H1 (cell line): ENCODE measurements around the gene RBM14. TPM values are rescaled to one million over a fixed set of nuclear protein-coding genes. Genes with fewer than 3 reads are reported as not detected.
A peak's percentile ranks its signal among the peaks of the same experiment; 100 is the strongest.

ENCODE experiments used
- CTCF ChIA-PET: fragments of 300-600 bp; sonication (Branson Sonifier 250); formaldehyde crosslinking; loops from one replicate; lab custom pipeline; 2021; ENCODE audit not compliant: partially characterized antibody; lab: Charles Lee
- POLR2A ChIA-PET: fragments of 300-600 bp; sonication (Branson Sonifier 250); formaldehyde crosslinking; loops from one replicate; lab custom pipeline; 2021; ENCODE audit warnings: inconsistent platforms; ENCODE audit not compliant: partially characterized antibody; lab: Charles Lee
- DNase-seq, 2 experiments: peaks; one replicate each; pipeline versions ENCODE4 v3.0.0 to v3.0.0-alpha.2; 2010 to 2022; ENCODE audit warnings: low spot score in 2 of 2, low read depth in 1 of 2, mixed read lengths in 1 of 2
- FAIRE-seq: peaks from 2 replicates; lab custom pipeline; 2011; peaks lifted over from hg19 to GRCh38; lab: Jason Lieb, UNC
- H2AFZ ChIP-seq: 2 replicates; pipeline ENCODE4 v1.8.1; 2012; ENCODE audit warnings: low read length, inconsistent platforms
- H2AK5ac ChIP-seq: 2 replicates; pipeline ENCODE4 v1.6.1; 2013; ENCODE audit warnings: low read depth, low read length
- H2BK120ac ChIP-seq: replicated peaks from 2 replicates; pipeline ENCODE3; 2013; ENCODE audit warnings: low read depth, low read length, inconsistent platforms
- H2BK12ac ChIP-seq: 2 replicates; pipeline ENCODE4 v1.6.1; 2013; ENCODE audit warnings: low read depth, low read length
- H2BK15ac ChIP-seq: 2 replicates; pipeline ENCODE4 v1.6.1; 2013; ENCODE audit warnings: low read length
- H2BK20ac ChIP-seq: 2 replicates; pipeline ENCODE4 v1.6.1; 2013; ENCODE audit warnings: low read length
- H2BK5ac ChIP-seq: 2 replicates; pipeline ENCODE4 v1.6.1; 2013; ENCODE audit warnings: low read depth, low read length
- H3K14ac ChIP-seq: 2 replicates; pipeline ENCODE4 v1.6.1; 2013; ENCODE audit warnings: inconsistent platforms; ENCODE audit not compliant: insufficient read length
- H3K18ac ChIP-seq: 2 replicates; pipeline ENCODE4 v1.6.1; 2013; ENCODE audit warnings: low read length; ENCODE audit errors: extremely low read depth
- H3K23ac ChIP-seq: 2 replicates; pipeline ENCODE4 v1.6.1; 2013; ENCODE audit warnings: inconsistent platforms; ENCODE audit not compliant: insufficient read length
- H3K23me2 ChIP-seq: 2 replicates; pipeline ENCODE4 v1.6.1; 2013; ENCODE audit warnings: low read depth, low read length
- H3K27ac ChIP-seq: 2 replicates; pipeline ENCODE4 v1.6.1; 2011; ENCODE audit warnings: low read depth, low read length, inconsistent platforms
- H3K27me3 ChIP-seq, 4 experiments: replicated peaks in 1 of 4; 1 replicate in 1 of 4; 2 replicates in 3 of 4; pipeline versions ENCODE4 v1.6.1 to v1.8.1; 2011 to 2013; ENCODE audit warnings: low read length in 3 of 4, mild to moderate bottlenecking in 3 of 4, inconsistent platforms in 2 of 4, mixed read lengths in 2 of 4, moderate library complexity in 1 of 4; ENCODE audit not compliant: control insufficient read depth in 3 of 4, insufficient read depth in 3 of 4; ENCODE audit errors: extremely low read depth in 1 of 4
- H3K36me3 ChIP-seq, 4 experiments: 2 replicates each; pipeline versions ENCODE4 v1.6.1 to v1.8.1; 2011 to 2013; ENCODE audit warnings: mild to moderate bottlenecking in 4 of 4, low read length in 3 of 4, moderate library complexity in 2 of 4, control low read depth in 1 of 4, inconsistent platforms in 1 of 4; ENCODE audit not compliant: insufficient read depth in 4 of 4, control insufficient read depth in 2 of 4
- H3K4ac ChIP-seq: replicated peaks from 2 replicates; pipeline ENCODE3; 2013; ENCODE audit warnings: low read length, low read depth, mixed read lengths, inconsistent platforms; ENCODE audit not compliant: insufficient read length
- H3K4me1 ChIP-seq, 4 experiments: replicated peaks in 1 of 4; 1 replicate in 1 of 4; 2 replicates in 3 of 4; pipeline versions ENCODE4 v1.6.1 to v1.8.1; 2011 to 2013; ENCODE audit warnings: low read length in 3 of 4, inconsistent platforms in 2 of 4, mixed read lengths in 1 of 4; ENCODE audit not compliant: insufficient read depth in 4 of 4, control insufficient read depth in 3 of 4
- H3K4me2 ChIP-seq, 2 experiments: 2 replicates each; pipeline versions ENCODE4 v1.6.1 to v1.8.1; 2011 to 2013; ENCODE audit warnings: low read depth in 2 of 2, low read length in 2 of 2, control low read depth in 1 of 2, inconsistent platforms in 1 of 2, mild to moderate bottlenecking in 1 of 2; ENCODE audit not compliant: insufficient read depth in 1 of 2
- H3K4me3 ChIP-seq, 4 experiments: fragments of 200-600, 300-600 bp in 1 of 4; sonication (generic), shearing (Covaris generic), sonication (Bioruptor Twin) in 1 of 4; 2 replicates each; pipeline versions ENCODE4 v1.5.1 to v1.8.1; 2011 to 2016; ENCODE audit warnings: low read length in 4 of 4, low read depth in 3 of 4, control low read depth in 2 of 4, inconsistent platforms in 2 of 4, mild to moderate bottlenecking in 2 of 4, mixed read lengths in 1 of 4, moderate library complexity in 1 of 4; ENCODE audit not compliant: insufficient read depth in 2 of 4; ENCODE audit errors: extremely low read depth in 1 of 4
- H3K56ac ChIP-seq: replicated peaks from 2 replicates; pipeline ENCODE3; 2013; ENCODE audit warnings: low read depth, mild to moderate bottlenecking, mixed read lengths, low read length, inconsistent platforms; ENCODE audit not compliant: insufficient read length
- H3K79me1 ChIP-seq: 2 replicates; pipeline ENCODE4 v1.6.1; 2013; ENCODE audit warnings: low read depth, low read length, control low read depth
- H3K79me2 ChIP-seq, 2 experiments: 2 replicates each; pipeline versions ENCODE4 v1.6.1 to v1.8.1; 2012 to 2013; ENCODE audit warnings: low read length in 2 of 2, mild to moderate bottlenecking in 2 of 2, inconsistent platforms in 1 of 2; ENCODE audit not compliant: insufficient read depth in 2 of 2, control insufficient read depth in 1 of 2
- H3K9ac ChIP-seq, 4 experiments: replicated peaks in 1 of 4; 1 replicate in 1 of 4; 2 replicates in 3 of 4; pipeline versions ENCODE4 v1.6.1 to v1.8.1; 2011 to 2013; ENCODE audit warnings: low read depth in 3 of 4, low read length in 3 of 4, control low read depth in 2 of 4, mild to moderate bottlenecking in 2 of 4, moderate library complexity in 2 of 4, inconsistent platforms in 1 of 4; ENCODE audit errors: extremely low read depth in 1 of 4
- H3K9me3 ChIP-seq, 2 experiments: 2 replicates each; pipeline versions ENCODE4 v1.6.1 to v1.8.1; 2012 to 2013; ENCODE audit warnings: mild to moderate bottlenecking in 2 of 2, moderate library complexity in 2 of 2, control low read depth in 1 of 2, inconsistent platforms in 1 of 2, low read depth in 1 of 2, low read length in 1 of 2, mixed read lengths in 1 of 2; ENCODE audit not compliant: insufficient read depth in 2 of 2
- H4K20me1 ChIP-seq, 2 experiments: replicated peaks in 1 of 2; 2 replicates each; pipeline versions ENCODE3 to v1.8.1; 2011 to 2013; ENCODE audit warnings: inconsistent platforms in 2 of 2, low read length in 2 of 2, mild to moderate bottlenecking in 1 of 2; ENCODE audit not compliant: insufficient read depth in 2 of 2, control insufficient read depth in 1 of 2
- H4K5ac ChIP-seq: 2 replicates; pipeline ENCODE4 v1.6.1; 2013; ENCODE audit warnings: low read length, low read depth, mixed read lengths, inconsistent platforms; ENCODE audit not compliant: insufficient read length
- H4K8ac ChIP-seq: 2 replicates; pipeline ENCODE4 v1.8.0; 2013; ENCODE audit warnings: mild to moderate bottlenecking, moderate library complexity, low read length, inconsistent platforms; ENCODE audit not compliant: insufficient read depth; ENCODE audit errors: extremely low read depth
- H4K91ac ChIP-seq: replicated peaks from 2 replicates; pipeline ENCODE3; 2013; ENCODE audit warnings: low read length, mixed read lengths, inconsistent platforms; ENCODE audit not compliant: insufficient read length
- CBX8 ChIP-seq: fragments of 300-800, 300-1000 bp; sonication (generic); IDR thresholded peaks from 2 replicates; pipeline ENCODE4 v1.7.1; 2016; ENCODE audit warnings: low read depth, low read length, borderline replicate concordance
- E2F6 ChIP-seq: IDR thresholded peaks from 2 replicates; pipeline ENCODE4 v1.6.1; 2012; ENCODE audit warnings: inconsistent platforms
- EP300 ChIP-seq, 2 experiments: IDR thresholded peaks; 1 replicate in 1 of 2; 2 replicates in 1 of 2; pipeline ENCODE4 v1.6.1; 2011 to 2012; ENCODE audit warnings: low read depth in 2 of 2, low read length in 2 of 2, mild to moderate bottlenecking in 2 of 2, borderline replicate concordance in 1 of 2, inconsistent platforms in 1 of 2, moderate library complexity in 1 of 2
- EZH2 ChIP-seq: fragments of 200-600 bp; sonication (generic); IDR thresholded peaks from 2 replicates; pipeline ENCODE4 v1.7.1; 2012; ENCODE audit warnings: low read depth, mild to moderate bottlenecking, moderate library complexity, low read length, inconsistent platforms; ENCODE audit not compliant: severe bottlenecking
- GTF2F1 ChIP-seq: IDR thresholded peaks from 2 replicates; pipeline ENCODE4 v1.6.1; 2012; ENCODE audit warnings: low read depth, low read length, improper control_type of control experiment, borderline replicate concordance
- HDAC6 ChIP-seq: IDR thresholded peaks from one replicate; pipeline ENCODE4 v1.7.1; 2012; ENCODE audit warnings: low read depth, mild to moderate bottlenecking, inconsistent platforms, low read length, moderate library complexity
- JUND ChIP-seq: IDR thresholded peaks from 2 replicates; pipeline ENCODE4 v1.6.1; 2011; ENCODE audit warnings: mild to moderate bottlenecking, improper control_type of control experiment, low read length
- MAX ChIP-seq: IDR thresholded peaks from 2 replicates; pipeline ENCODE4 v1.6.1; 2012; ENCODE audit warnings: inconsistent platforms
- RBBP5 ChIP-seq: IDR thresholded peaks from 2 replicates; pipeline ENCODE4 v1.7.1; 2012; ENCODE audit warnings: low read depth, mild to moderate bottlenecking, inconsistent platforms, low read length, moderate library complexity, borderline replicate concordance
- SIRT6 ChIP-seq: IDR thresholded peaks from one replicate; pipeline ENCODE4 v1.7.1; 2012; ENCODE audit warnings: low read length, inconsistent platforms
- SP1 ChIP-seq: IDR thresholded peaks from 2 replicates; pipeline ENCODE4 v1.6.1; 2011; ENCODE audit warnings: low read depth, low read length
- SRF ChIP-seq: IDR thresholded peaks from 2 replicates; pipeline ENCODE4 v1.6.1; 2011; ENCODE audit warnings: mild to moderate bottlenecking, low read depth, low read length, moderate library complexity
- TBP ChIP-seq: IDR thresholded peaks from 2 replicates; pipeline ENCODE4 v1.6.1; 2011; ENCODE audit warnings: low read depth, low read length, improper control_type of control experiment
- WGBS, 2 experiments: shearing (Covaris generic) in 1 of 2; methylation state at CpG; one replicate each; pipeline versions ENCODE4 v1.1.6 to v1.1.7; 2013 to 2015; ENCODE audit warnings: low lambda C conversion rate in 2 of 2, mixed read lengths in 2 of 2, inconsistent platforms in 1 of 2, low coverage in 1 of 2, missing lambda C conversion rate in 1 of 2; ENCODE audit not compliant: insufficient replicate concordance in 2 of 2, insufficient coverage in 1 of 2, insufficient read length in 1 of 2; ENCODE audit errors: extremely low coverage in 1 of 2, missing lambda C conversion rate in 1 of 2; 5-methylcytosine and 5-hydroxymethylcytosine counted together
- polyA plus RNA-seq, 7 experiments: library from polyadenylated mRNA; depleted of rRNA in 3 of 7; stranded (reverse) in 5 of 7; unstranded in 2 of 7; fragments of >200 nt in 5 of 7; fragments of 200-250 nt in 2 of 7; gene quantifications; 1 replicate in 5 of 7; 2 replicates in 1 of 7; 4 replicates in 1 of 7; pipeline versions ENCODE4 v1.2.1 to v1.2.3, GENCODE V29; 2011 to 2013; ENCODE audit warnings: missing spikeins in 2 of 7, mixed read lengths in 2 of 7
- total RNA-seq: library from RNA; stranded (reverse); fragmentation: NEBNext Ultra II Directional; extraction: Animal tissue kit (Norgen Biotek cat#: 25700); gene quantifications from 2 replicates; pipeline ENCODE4 v1.2.1, GENCODE V29; 2021

RBM14 gene
- total and polyA plus RNA-seq, 2 of the 8 experiments (the other 6 are each of a cell fraction or from before 2014, with no cell fraction given): 67.2 to 142 TPM

GRCh38 chr11:66580803-66581202 is 35.6 kb upstream of the RBM14 start:
- WGBS, 2 experiments: 96% methylated on average over 5 of the region's 5 CpGs; no CpG with 5 or more reads in 1 of the 2 experiments
- DNase-seq: no peak

More at GRCh38 chr11:66580803-66581202, 35.6 kb upstream of the RBM14 start:
- no peak for FAIRE-seq
- Histone ChIP-seq H4K20me1 (no peaks in the 10 kb centered on the region), H3K9ac (no peak overlapping the region), H3K14ac (no peak overlapping the region), H2BK12ac (no peak overlapping the region; the same call in 1 of the 2 replicates), H4K91ac (no peak overlapping the region), H3K27me3 (peaks cover 0 to 6% (median 1%) of the 10 kb centered on the region in 4 experiments; a peak in 2 of 7 replicates), H3K27ac (no peak overlapping the region; the same call in 1 of the 2 replicates), H3K4me3 (no peak overlapping the region), H4K5ac (no peak overlapping the region), H2BK120ac (no peak overlapping the region), H3K79me2 (no peaks in the 10 kb centered on the region), H3K23ac (no peak overlapping the region), H2BK20ac (no peak overlapping the region), H3K56ac (no peak overlapping the region), H2BK15ac (no peak overlapping the region; the same call in 1 of the 2 replicates), H3K4me1 (peaks cover 0 to 6% (median 4%) of the 10 kb centered on the region in 4 experiments; a peak in 5 of 7 replicates), H3K18ac (no peak overlapping the region), H3K9me3 (no peaks in the 10 kb centered on the region), H4K8ac (no peak overlapping the region), H3K23me2 (no peaks in the 10 kb centered on the region), H3K4ac (no peak overlapping the region), H3K4me2 (no peak overlapping the region), H2AFZ (no peak overlapping the region), H3K36me3 (no peaks in the 10 kb centered on the region)
- POLR2A ChIA-PET: interaction anchor here (0.6 to 6.8 kb wide), 11 partner anchors 10 to 142 kb away, joined by 3 to 51 read pairs (median 4); partner anchors contain the start of genes CCDC87, CCS, CTSF and MRPL11
- TF ChIP-seq MAX (no peak), SIRT6 (no peak), SP1 (no peak), GTF2F1 (no peak), EZH2 (no peak), JUND (no peak), CBX8 (no peak), RBBP5 (no peak), TBP (no peak), EP300 (IDR thresholded peaks at IDR 0.05; ENCODE audit: borderline replicate concordance in 1 of 2, low read depth in 2 of 2, low read length in 2 of 2) (no peak), HDAC6 (no peak), E2F6 (no peak), SRF (no peak)
- TF ChIP-seq, all 59 proteins: peak for 0
- Histone ChIP-seq H2AK5ac (0 out of 2 replicates have a peak overlapping the region, but pooled peaks have one; percentile 24), H2BK5ac (no peak overlapping the region), H3K79me1 (no peaks in the 10 kb centered on the region)
- CTCF ChIA-PET: interaction anchor here (0.5 to 6.2 kb wide), 16 partner anchors 11 to 100 kb away, joined by 3 to 46 read pairs (median 4); partner anchors contain the start of genes ACTN3, CCDC87, CCS and CTSF
